ENCODE measurements around the gene PLCXD3. TPM values are rescaled to one million over a fixed set of nuclear protein-coding genes. Genes with fewer than 3 reads are reported as not detected.

Gene PLCXD3
- total and polyA plus RNA-seq, 2 of the 8 experiments (the other 6 are each of a cell fraction or from before 2014, with no cell fraction given) = 0.03 to 0.07 TPM

- POLR2A ChIA-PET (ENCODE audit: partially characterized antibody) = no interaction called here
- H3K27ac ChIP-seq (ENCODE audit: low read depth, low read length) = no peak overlapping the region
Observed at GRCh38 chr5:41406936-41407335, 103.5 kb downstream of the PLCXD3 start.

More at GRCh38 chr5:41406936-41407335, 103.5 kb downstream of the PLCXD3 start:
- no peak overlapping the region for H3K18ac ChIP-seq (ENCODE audit: extremely low read depth, low read length)
- H2AFZ ChIP-seq (ENCODE audit: low read length) = no peak overlapping the region
- H4K5ac ChIP-seq (ENCODE audit: insufficient read length, low read depth, low read length) = no peak overlapping the region
- H3K27me3 ChIP-seq (replicated peaks in 1 of 4; ENCODE audit: control insufficient read depth in 3 of 4, extremely low read depth in 1 of 4, insufficient read depth in 3 of 4, low read length in 3 of 4) = no peaks in the 10 kb centered on the region
- H2AK5ac ChIP-seq (ENCODE audit: low read depth, low read length) = no peak overlapping the region
- no peak overlapping the region for H3K4me3 ChIP-seq (ENCODE audit: extremely low read depth in 1 of 4, insufficient read depth in 2 of 4, low read depth in 3 of 4, low read length in 4 of 4)
- H3K23ac ChIP-seq (ENCODE audit: insufficient read length) = no peak overlapping the region
- no peak overlapping the region for H2BK15ac ChIP-seq (ENCODE audit: low read length)
- no peak overlapping the region for H3K4me2 ChIP-seq (ENCODE audit: insufficient read depth in 1 of 2, low read depth in 2 of 2, low read length in 2 of 2)
- DNase-seq (ENCODE audit: low read depth in 1 of 2, low spot score in 2 of 2) = no peak
- H3K4me1 ChIP-seq (replicated peaks in 1 of 4; ENCODE audit: control insufficient read depth in 3 of 4, insufficient read depth in 4 of 4, low read length in 3 of 4) = peaks cover 0 to 3% (median 0%) of the 10 kb centered on the region in 4 experiments; a peak in 1 of 7 replicates
- WGBS, 2 experiments (ENCODE audit: extremely low coverage in 1 of 2, insufficient coverage in 1 of 2, insufficient read length in 1 of 2, insufficient replicate concordance in 2 of 2, low coverage in 1 of 2, low lambda C conversion rate in 2 of 2, missing lambda C conversion rate in 1 of 2) = 100% methylated on average over 1 of the region's 1 CpG; no CpG with 5 or more reads in 1 of the 2 experiments
- no peak overlapping the region for H2BK20ac ChIP-seq (ENCODE audit: low read length)
- H3K23me2 ChIP-seq (ENCODE audit: low read depth, low read length) = no peaks in the 10 kb centered on the region
- no peaks in the 10 kb centered on the region for H3K9me3 ChIP-seq (ENCODE audit: insufficient read depth in 2 of 2, low read depth in 1 of 2, low read length in 1 of 2)
- FAIRE-seq = no peak
- no peaks in the 10 kb centered on the region for H3K79me1 ChIP-seq (ENCODE audit: low read depth, low read length)
- no peaks in the 10 kb centered on the region for H4K20me1 ChIP-seq (replicated peaks in 1 of 2; ENCODE audit: control insufficient read depth in 1 of 2, insufficient read depth in 2 of 2, low read length in 2 of 2)
- no peak overlapping the region for H3K4ac ChIP-seq (replicated peaks; ENCODE audit: insufficient read length, low read depth, low read length)
- no peak overlapping the region for H2BK120ac ChIP-seq (replicated peaks; ENCODE audit: low read depth, low read length)
- no peak overlapping the region for H4K91ac ChIP-seq (replicated peaks; ENCODE audit: insufficient read length, low read length)
- H3K36me3 ChIP-seq (ENCODE audit: control insufficient read depth in 2 of 4, insufficient read depth in 4 of 4, low read length in 3 of 4) = no peaks in the 10 kb centered on the region
- H4K8ac ChIP-seq (ENCODE audit: extremely low read depth, insufficient read depth, low read length) = no peak overlapping the region
- no peak overlapping the region for H3K56ac ChIP-seq (replicated peaks; ENCODE audit: insufficient read length, low read depth, low read length)
- H2BK5ac ChIP-seq (ENCODE audit: low read depth, low read length) = no peak overlapping the region
- H2BK12ac ChIP-seq (ENCODE audit: low read depth, low read length) = no peak overlapping the region
- H3K79me2 ChIP-seq (ENCODE audit: control insufficient read depth in 1 of 2, insufficient read depth in 2 of 2, low read length in 2 of 2) = no peaks in the 10 kb centered on the region
- TF ChIP-seq TCF12 (IDR thresholded peaks at IDR 0.05; ENCODE audit: low read depth, low read length) = no peak
- no peak for TF ChIP-seq ATF2 (IDR thresholded peaks at IDR 0.05; ENCODE audit: low read length)
- TF ChIP-seq FOSL1 (IDR thresholded peaks at IDR 0.05; ENCODE audit: insufficient read depth, low read depth, low read length) = no peak
- TF ChIP-seq RFX5 (IDR thresholded peaks at IDR 0.05; ENCODE audit: borderline replicate concordance, low read depth, low read length) = no peak
- no peak for TF ChIP-seq BACH1 (IDR thresholded peaks at IDR 0.05; ENCODE audit: low read length)
- TF ChIP-seq SRF (IDR thresholded peaks at IDR 0.05; ENCODE audit: low read depth, low read length) = no peak
- TF ChIP-seq E2F6 (IDR thresholded peaks at IDR 0.05) = no peak
- no peak for TF ChIP-seq GTF2F1 (IDR thresholded peaks at IDR 0.05; ENCODE audit: borderline replicate concordance, low read depth, low read length)
- TF ChIP-seq POLR2AphosphoS5 (IDR thresholded peaks at IDR 0.05; ENCODE audit: low read depth, low read length) = no peak
- no peak overlapping the region for H3K9ac ChIP-seq (replicated peaks in 1 of 4; ENCODE audit: extremely low read depth in 1 of 4, low read depth in 3 of 4, low read length in 3 of 4)
- CTCF ChIA-PET (ENCODE audit: partially characterized antibody) = interaction anchor here (0.7 to 2.6 kb wide), 7 partner anchors 26 to 502 kb away, joined by 3 to 12 read pairs (median 3); no protein-coding TSS in a partner anchor
- no peak overlapping the region for H3K14ac ChIP-seq (ENCODE audit: insufficient read length)
